Hindlimb muscle (tissue), 1 donor: ENCODE results near the gene MAPK8IP1. TPM values are rescaled to one million over a fixed set of nuclear protein-coding genes. Genes with fewer than 3 reads are reported as not detected.
"Not testable (repeated sequence)": the region's sequence is repeated elsewhere in the genome, so short reads cannot be mapped to it uniquely, and the experiment has no call there.

Experiments used
- DNase-seq: peaks from one replicate; pipeline ENCODE4 v3.0.0-alpha.2; 2013
- polyA plus RNA-seq: library from polyadenylated mRNA; unstranded; fragments of 120-200 nt; gene quantifications from one replicate; pipeline ENCODE4 v1.2.1, GENCODE V29; 2013; ENCODE audit not compliant: insufficient read length

Gene MAPK8IP1
- 50.0 TPM for polyA plus RNA-seq

- DNase-seq = peak; percentile 37
Measured at GRCh38 chr11:45885274-45885920, at the start of gene MAPK8IP1. Gene MAPK8IP1 (plus strand): TSS chr11:45885651. CDS start chr11:45885821, 170 bp downstream.

- DNase-seq = no peak
Measured at GRCh38 chr11:45839204-45839603, 46.2 kb upstream of the MAPK8IP1 start.

GRCh38 chr11:45840251-45840650 lies 45.2 kb upstream of the MAPK8IP1 start:
- DNase-seq = not testable (repeated sequence)

- DNase-seq = peak; percentile 85
Measured at GRCh38 chr11:45843158-45843924, 42.1 kb upstream of the MAPK8IP1 start.

- DNase-seq = no peak
Measured at GRCh38 chr11:45844822-45845578, 40.5 kb upstream of the MAPK8IP1 start.

- DNase-seq = no peak
Measured at GRCh38 chr11:45846174-45846675, 39.2 kb upstream of the MAPK8IP1 start.

GRCh38 chr11:45846974-45847910 lies 38.2 kb upstream of the MAPK8IP1 start, which contains the start of gene CRY2:
Gene CRY2 (plus strand): TSS chr11:45847475. CDS start chr11:45847491, 16 bp downstream.
- peak; percentile 98 for DNase-seq

- peak; percentile 54 for DNase-seq
Measured at GRCh38 chr11:45847911-45848316, 37.5 kb upstream of the MAPK8IP1 start.

- DNase-seq = no peak
Measured at GRCh38 chr11:45848654-45849081, 36.8 kb upstream of the MAPK8IP1 start.

- DNase-seq = no peak
Measured at GRCh38 chr11:45850446-45850845, 35.0 kb upstream of the MAPK8IP1 start.

GRCh38 chr11:45851228-45851627 lies 34.2 kb upstream of the MAPK8IP1 start:
- DNase-seq = no peak

- DNase-seq = no peak
Measured at GRCh38 chr11:45852018-45852711, 33.3 kb upstream of the MAPK8IP1 start.

GRCh38 chr11:45852712-45853101 lies 32.7 kb upstream of the MAPK8IP1 start:
- no peak for DNase-seq

- DNase-seq = no peak
Measured at GRCh38 chr11:45853332-45854219, 31.9 kb upstream of the MAPK8IP1 start.

GRCh38 chr11:45855308-45855707 lies 30.1 kb upstream of the MAPK8IP1 start:
- DNase-seq = no peak

- DNase-seq = peak; percentile 90
Measured at GRCh38 chr11:45856044-45856468, 29.4 kb upstream of the MAPK8IP1 start.

GRCh38 chr11:45857961-45858474 lies 27.4 kb upstream of the MAPK8IP1 start:
- DNase-seq = peak; percentile 84

GRCh38 chr11:45858751-45859398 lies 26.6 kb upstream of the MAPK8IP1 start:
- DNase-seq = no peak

- peak; percentile 91 for DNase-seq
Measured at GRCh38 chr11:45859661-45860140, 25.8 kb upstream of the MAPK8IP1 start.
